Upper lobe of left lung (tissue), 6 donors: ENCODE data around the gene MAP3K6. TPM values are rescaled to one million over a fixed set of nuclear protein-coding genes. Genes with fewer than 3 reads are reported as not detected.

ENCODE experiments used
- ATAC-seq, 2 donors: fragments of 200-7000 bp; cut with Tn5 transposase; one replicate each; pipeline ENCODE4 v1.9.1; 2022; ENCODE audit warnings: mild to moderate bottlenecking in 2 of 2, moderate library complexity in 2 of 2; ENCODE audit not compliant: low FRiP score in 2 of 2
- DNase-seq, 2 donors: peaks; one replicate each; pipeline ENCODE4 v3.0.0-alpha.2; 2019 to 2020
- H3K27ac ChIP-seq, 4 donors: fragments of 200-600 bp; sonication (generic); one replicate each; pipeline ENCODE4 v1.5.1; 2016 to 2019
- H3K27me3 ChIP-seq, 4 donors: fragments of 200-600 bp; sonication (generic); one replicate each; pipeline ENCODE4 v1.5.1; 2017 to 2019
- H3K36me3 ChIP-seq, 4 donors: fragments of 200-600 bp; sonication (generic); one replicate each; pipeline ENCODE4 v1.5.1; 2016 to 2019
- H3K4me1 ChIP-seq, 4 donors: fragments of 200-600 bp; sonication (generic); one replicate each; pipeline ENCODE4 v1.5.1; 2018 to 2019
- H3K4me3 ChIP-seq, 4 donors: fragments of 200-600 bp; sonication (generic); one replicate each; pipeline ENCODE4 v1.5.1; 2017 to 2019; ENCODE audit warnings: mild to moderate bottlenecking in 2 of 4, moderate library complexity in 1 of 4
- H3K9me3 ChIP-seq, 4 donors: fragments of 200-600 bp; sonication (generic); one replicate each; pipeline ENCODE4 v1.5.1; 2018 to 2019
- EP300 ChIP-seq, 4 donors: sonication (generic); formaldehyde crosslinking; IDR thresholded peaks; one replicate each; pipeline ENCODE4 v1.5.1; 2017; ENCODE audit warnings: antibody characterized with exemption in 4 of 4, control low read depth in 2 of 4
- POLR2A ChIP-seq, 4 donors: fragments of 450-650 bp; IDR thresholded peaks; one replicate each; pipeline ENCODE4 v1.5.1; 2016 to 2017; ENCODE audit warnings: antibody characterized with exemption in 4 of 4, mild to moderate bottlenecking in 2 of 4
- POLR2AphosphoS5 ChIP-seq, 2 donors: sonication (generic); formaldehyde crosslinking; IDR thresholded peaks; one replicate each; pipeline ENCODE4 v1.5.1; 2017; ENCODE audit warnings: antibody characterized with exemption in 2 of 2
- WGBS, 2 donors: methylation state at CpG; one replicate each; pipeline ENCODE4 v1.1.5; 2017 to 2018; 5-methylcytosine and 5-hydroxymethylcytosine counted together
- total RNA-seq, 6 donors: library from RNA; depleted of rRNA in 4 of 6; stranded (reverse); fragments of >200 nt in 4 of 6; gene quantifications; one replicate each; pipeline versions ENCODE4 v1.1.0 to v1.2.1, GENCODE V29; 2016 to 2021
- TF ChIP-seq, protein P1 (sequence below), 6 experiments: fragments of 450-650 bp in 4 of 6; fragments of 200-600 bp in 2 of 6; sonication (generic) in 2 of 6; IDR thresholded peaks; one replicate each; pipeline ENCODE4 v1.5.1; 2016 to 2019; ENCODE audit warnings: antibody characterized with exemption in 6 of 6
- donor health status: DM: no; HTN: no; CAD: no; lungs with moderate emphysema.
- donor health status: DM: no; HTN: yes; CAD: no; lungs with severe emphysema.

MAP3K6 gene
- total RNA-seq, 6 donors from 2014 or later: 36.6 to 302 (median 118) TPM

- Histone ChIP-seq H3K9me3 (no peaks in the 10 kb centered on the region), H3K27me3 (peaks cover 0 to 4% (median 0%) of the 10 kb centered on the region in 4 donors), H3K4me3 (peak within 1 kb of the TSS; percentile 63 to 92 (median 82)), H3K27ac (peak within 1 kb of the TSS; percentile 89 to 95 (median 92)), H3K36me3 (peaks cover 0 to 20% (median 16%) of the 10 kb centered on the region in 4 donors), H3K4me1 (peaks cover 9 to 37% (median 26%) of the 10 kb centered on the region in 4 donors)
- ATAC-seq (peak; percentile 99), DNase-seq (peak; percentile 98 to 100)
- TF ChIP-seq POLR2A (IDR thresholded peaks at IDR 0.05): peak in 3 of 4 donors; percentile 79 to 81 (median 79)
- TF ChIP-seq POLR2AphosphoS5 (IDR thresholded peaks at IDR 0.05): peak; percentile 92 to 97
- TF ChIP-seq, protein P1, sequence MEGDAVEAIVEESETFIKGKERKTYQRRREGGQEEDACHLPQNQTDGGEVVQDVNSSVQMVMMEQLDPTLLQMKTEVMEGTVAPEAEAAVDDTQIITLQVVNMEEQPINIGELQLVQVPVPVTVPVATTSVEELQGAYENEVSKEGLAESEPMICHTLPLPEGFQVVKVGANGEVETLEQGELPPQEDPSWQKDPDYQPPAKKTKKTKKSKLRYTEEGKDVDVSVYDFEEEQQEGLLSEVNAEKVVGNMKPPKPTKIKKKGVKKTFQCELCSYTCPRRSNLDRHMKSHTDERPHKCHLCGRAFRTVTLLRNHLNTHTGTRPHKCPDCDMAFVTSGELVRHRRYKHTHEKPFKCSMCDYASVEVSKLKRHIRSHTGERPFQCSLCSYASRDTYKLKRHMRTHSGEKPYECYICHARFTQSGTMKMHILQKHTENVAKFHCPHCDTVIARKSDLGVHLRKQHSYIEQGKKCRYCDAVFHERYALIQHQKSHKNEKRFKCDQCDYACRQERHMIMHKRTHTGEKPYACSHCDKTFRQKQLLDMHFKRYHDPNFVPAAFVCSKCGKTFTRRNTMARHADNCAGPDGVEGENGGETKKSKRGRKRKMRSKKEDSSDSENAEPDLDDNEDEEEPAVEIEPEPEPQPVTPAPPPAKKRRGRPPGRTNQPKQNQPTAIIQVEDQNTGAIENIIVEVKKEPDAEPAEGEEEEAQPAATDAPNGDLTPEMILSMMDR (IDR thresholded peaks at IDR 0.05): peak in 4 of 6 experiments; percentile 63 to 80 (median 71)
- TF ChIP-seq EP300 (IDR thresholded peaks at IDR 0.05): peak in 2 of 4 donors; percentile 56 to 82
- WGBS, 2 donors: 0 to 1% methylated on average over 4 to 60 of the region's 67 CpGs
These were observed 44.8 kb downstream of the MAP3K6 start, which contains the start of gene TMEM222 for GRCh38 chr1:27321813-27322568. Gene TMEM222 (plus strand): TSS chr1:27322163. CDS start chr1:27322198, 35 bp downstream.

- no peaks in the 10 kb centered on the region for H3K36me3 ChIP-seq
- no peak for TF ChIP-seq POLR2A (IDR thresholded peaks at IDR 0.05)
- TF ChIP-seq EP300 (IDR thresholded peaks at IDR 0.05): no peak
- TF ChIP-seq POLR2AphosphoS5 (IDR thresholded peaks at IDR 0.05): no peak
- TF ChIP-seq, protein P1 (IDR thresholded peaks at IDR 0.05): no peak
- DNase-seq (no peak), ATAC-seq (no peak)
- no peak overlapping the region for H3K4me3 ChIP-seq
- H3K27me3 ChIP-seq: peaks cover 0 to 4% (median 0%) of the 10 kb centered on the region in 4 donors
- no peak overlapping the region for H3K27ac ChIP-seq
- WGBS, 2 donors: 47 to 78% methylated on average over 1 of the region's 1 CpG
- peaks cover 8 to 17% (median 16%) of the 10 kb centered on the region in 4 donors for H3K4me1 ChIP-seq
- H3K9me3 ChIP-seq: no peaks in the 10 kb centered on the region
These were observed 48.2 kb downstream of the MAP3K6 start for GRCh38 chr1:27318596-27318995.

- ATAC-seq: no peak
- Histone ChIP-seq H3K36me3 (no peaks in the 10 kb centered on the region), H3K27me3 (peaks cover 0 to 4% (median 0%) of the 10 kb centered on the region in 4 donors), H3K4me3 (no peak overlapping the region), H3K27ac (no peak overlapping the region), H3K9me3 (no peaks in the 10 kb centered on the region), H3K4me1 (peaks cover 4 to 12% (median 11%) of the 10 kb centered on the region in 4 donors)
- TF ChIP-seq POLR2A (IDR thresholded peaks at IDR 0.05) (no peak), EP300 (IDR thresholded peaks at IDR 0.05) (no peak), POLR2AphosphoS5 (IDR thresholded peaks at IDR 0.05) (no peak)
- TF ChIP-seq, protein P1 (IDR thresholded peaks at IDR 0.05): no peak
- 24 to 35% methylated on average over 4 of the region's 4 CpGs for WGBS, 2 donors
- no peak for DNase-seq
These were observed 48.6 kb downstream of the MAP3K6 start for GRCh38 chr1:27318136-27318535.

DNA sequence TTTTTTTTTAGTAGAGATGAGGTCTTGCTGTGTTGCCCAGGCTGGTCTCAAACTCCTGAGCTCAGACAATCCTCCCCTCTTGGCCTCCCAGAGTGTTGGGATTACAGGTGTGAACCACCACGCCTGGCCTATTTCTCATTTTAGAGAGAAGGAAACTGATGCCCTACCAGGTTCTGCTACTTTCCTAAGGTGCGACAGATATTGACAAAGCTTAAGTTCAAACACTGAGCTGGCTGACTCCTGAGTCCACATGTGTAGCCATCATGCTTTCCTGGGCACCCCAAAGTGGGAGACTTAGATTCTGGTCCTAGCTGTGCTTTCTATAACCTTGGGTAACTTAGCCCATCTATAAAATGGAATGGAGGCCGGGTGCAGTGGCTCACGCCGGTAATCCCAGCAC lies 49.9 kb downstream of the MAP3K6 start:
- Histone ChIP-seq H3K27ac (no peak overlapping the region), H3K27me3 (peaks cover 0 to 4% (median 0%) of the 10 kb centered on the region in 4 donors), H3K9me3 (no peaks in the 10 kb centered on the region), H3K4me3 (no peak overlapping the region), H3K4me1 (peaks cover 0 to 8% (median 6%) of the 10 kb centered on the region in 4 donors), H3K36me3 (no peaks in the 10 kb centered on the region)
- WGBS, 2 donors: 77 to 85% methylated on average over 5 of the region's 5 CpGs
- ATAC-seq (no peak), DNase-seq (no peak)
- TF ChIP-seq, protein P1 (IDR thresholded peaks at IDR 0.05): no peak
- no peak for TF ChIP-seq POLR2A (IDR thresholded peaks at IDR 0.05)
- no peak for TF ChIP-seq EP300 (IDR thresholded peaks at IDR 0.05)
- TF ChIP-seq POLR2AphosphoS5 (IDR thresholded peaks at IDR 0.05): no peak
